ENCODE results near the gene GAGE12J.
"Not testable (repeated sequence)": the region's sequence is repeated elsewhere in the genome, so short reads cannot be mapped to it uniquely, and the experiment has no call there.

GAGE12J gene

DNA sequence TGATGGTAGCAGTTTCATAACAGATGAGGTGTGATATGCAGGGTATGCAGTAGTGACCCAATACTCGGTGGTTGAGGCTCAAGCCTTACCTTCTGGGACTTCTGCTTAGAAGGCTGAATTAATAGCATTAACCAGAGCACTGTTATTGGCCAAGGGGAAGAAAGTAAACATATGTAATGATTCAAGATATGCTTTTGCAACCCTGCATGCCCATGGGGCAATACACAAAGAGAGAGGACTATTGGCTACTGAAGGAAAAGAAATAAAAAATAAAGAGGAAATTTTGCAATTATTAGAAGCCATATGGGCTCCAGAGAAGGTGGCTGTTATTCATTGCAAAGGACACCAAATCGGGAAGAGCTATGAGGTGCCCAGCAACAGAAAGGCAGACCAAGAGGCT, 9.7 kb upstream of the GAGE12J start:
- no peak for DNase-seq

DNA sequence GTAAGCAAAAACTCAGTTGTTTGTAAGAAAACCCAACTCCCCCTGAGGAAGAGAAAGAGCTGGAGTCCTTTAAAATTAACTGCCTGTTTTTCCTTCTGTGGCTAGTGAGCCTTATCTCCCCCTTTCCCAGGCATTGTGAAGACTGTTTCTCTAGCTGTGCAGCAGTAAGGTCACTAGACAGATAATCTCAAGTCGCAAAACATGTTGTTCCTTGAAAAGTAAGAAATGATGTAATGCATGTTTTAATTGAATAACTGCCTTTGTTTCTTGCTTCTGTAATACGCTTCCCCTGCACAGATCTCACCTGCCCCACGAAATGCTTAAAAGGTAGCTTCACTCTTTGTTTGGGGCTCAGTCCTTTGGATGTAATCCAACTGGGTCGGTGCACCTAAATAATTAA, 5.8 kb upstream of the GAGE12J start:
- DNase-seq, result peak; percentile 43

DNA sequence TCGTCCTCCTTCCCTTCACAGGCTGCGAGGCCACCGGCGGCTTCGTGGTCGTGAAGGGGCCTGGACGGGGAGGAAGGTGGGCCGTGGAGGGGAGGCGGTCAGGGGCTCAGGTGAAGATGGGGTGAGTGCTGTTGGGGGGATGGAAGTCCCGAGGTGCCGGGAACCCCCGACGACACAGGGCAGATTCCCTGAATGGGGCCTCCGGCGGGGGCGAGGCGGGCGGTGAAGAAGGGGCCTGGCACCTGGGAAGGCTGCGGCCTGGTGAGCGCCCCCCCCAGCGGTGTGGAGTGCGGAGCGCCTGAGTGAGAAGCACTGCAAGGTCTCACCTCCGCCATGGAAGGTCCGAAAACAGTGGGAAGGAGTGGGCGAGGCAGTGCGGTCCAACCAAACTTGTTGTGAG, 429 bp downstream of the GAGE12J start:
- not testable (repeated sequence) for DNase-seq

DNA sequence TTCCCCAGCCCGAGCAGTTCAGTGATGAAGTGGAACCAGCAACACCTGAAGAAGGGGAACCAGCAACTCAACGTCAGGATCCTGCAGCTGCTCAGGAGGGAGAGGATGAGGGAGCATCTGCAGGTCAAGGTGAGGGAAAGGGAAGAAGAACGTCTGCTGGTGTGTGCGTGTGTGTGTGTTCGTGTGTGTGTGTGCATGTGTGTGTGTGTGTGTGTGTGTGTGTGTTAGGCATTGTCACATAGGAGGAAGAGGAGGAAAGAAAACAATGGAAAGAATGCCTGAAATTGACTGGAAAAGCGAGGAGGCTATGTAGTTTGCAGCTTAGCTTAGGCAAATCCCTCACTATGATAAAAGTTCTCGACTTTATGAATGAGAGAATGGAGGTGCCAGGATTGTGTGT, 1.9 kb downstream of the GAGE12J start:
- DNase-seq, result not testable (repeated sequence)

GRCh38 chrX:49330421-49330820, 8.6 kb downstream of the GAGE12J start:
- not testable (repeated sequence) for DNase-seq

DNA sequence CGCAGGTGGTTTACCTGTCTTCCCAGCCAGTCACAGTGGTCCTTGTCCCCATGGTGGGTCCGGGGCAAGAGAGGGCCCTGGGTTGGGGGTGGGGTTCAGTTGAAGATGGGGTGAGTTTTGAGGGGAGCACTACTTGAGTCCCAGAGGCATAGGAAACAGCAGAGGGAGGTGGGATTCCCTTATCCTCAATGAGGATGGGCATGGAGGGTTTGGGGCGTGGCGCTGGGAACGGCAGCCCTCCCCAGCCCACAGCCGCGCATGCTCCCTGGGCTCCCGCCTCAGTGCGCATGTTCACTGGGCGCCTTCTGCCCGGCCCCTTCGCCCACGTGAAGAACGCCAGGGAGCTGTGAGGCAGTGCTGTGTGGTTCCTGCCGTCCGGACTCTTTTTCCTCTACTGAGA, 9.4 kb downstream of the GAGE12J start, which contains the start of gene GAGE13:
Gene GAGE13, plus strand, starts transcription at position 301 of the 400 bp plus-strand sequence. CDS start 1,156 bp downstream, outside the sequence.
- not testable (repeated sequence) for DNase-seq

GRCh38 chrX:49331841-49332240, 10.0 kb downstream of the GAGE12J start:
- not testable (repeated sequence) for DNase-seq

GRCh38 chrX:49341449-49341848, 19.6 kb downstream of the GAGE12J start:
- DNase-seq, result not testable (repeated sequence)

DNA sequence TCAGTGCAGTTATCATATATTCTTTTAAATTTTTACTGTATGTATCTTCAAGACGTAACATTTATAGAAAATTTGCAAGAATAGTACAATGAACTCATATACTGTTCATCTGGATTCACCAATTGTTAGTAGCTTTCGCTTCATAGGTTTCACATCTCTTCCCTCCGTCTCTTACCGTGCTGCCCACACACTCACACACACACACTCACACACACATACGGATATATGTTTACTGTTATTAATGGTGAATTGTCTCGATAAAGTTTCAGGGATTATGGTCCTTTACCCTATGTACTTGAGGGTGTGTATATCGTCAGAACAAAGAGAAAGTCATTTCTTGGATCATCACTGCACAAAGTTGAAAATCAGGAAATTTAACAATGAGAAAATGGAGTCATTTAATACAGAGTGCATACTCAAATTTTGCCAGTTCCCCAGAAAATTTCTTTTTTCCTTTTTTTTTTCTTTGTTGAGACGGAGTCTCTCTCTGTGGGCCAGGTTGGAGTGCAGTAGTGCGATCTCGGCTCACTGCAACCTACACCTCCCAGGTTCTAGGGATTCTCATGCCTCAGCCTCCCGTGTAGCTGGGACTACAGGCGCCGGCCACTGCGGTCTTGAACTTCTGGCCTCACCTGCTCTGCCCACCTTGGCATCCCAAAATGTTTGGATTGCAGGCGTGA, 22.8 kb downstream of the GAGE12J start:
- DNase-seq, result not testable (repeated sequence)

DNA sequence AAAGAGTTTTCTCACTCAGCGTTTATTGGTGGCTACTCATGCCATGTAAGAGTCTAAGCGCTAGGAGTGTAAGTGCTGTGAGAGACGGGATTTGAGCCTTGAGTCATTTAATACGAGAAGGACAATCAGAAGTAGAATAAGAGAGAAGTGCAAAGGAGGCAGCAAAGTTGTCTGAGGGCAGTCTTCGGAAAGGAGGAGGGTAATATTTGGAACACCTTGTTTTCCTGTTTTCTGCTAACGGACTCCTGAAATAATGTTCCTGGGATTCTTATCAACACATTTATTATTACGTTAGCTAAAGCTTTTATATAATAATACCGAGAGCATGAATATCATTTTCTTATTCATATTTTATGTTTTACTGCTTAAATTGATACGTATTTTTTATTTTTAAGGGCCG, 23.6 kb downstream of the GAGE12J start:
- DNase-seq, result not testable (repeated sequence)

DNA sequence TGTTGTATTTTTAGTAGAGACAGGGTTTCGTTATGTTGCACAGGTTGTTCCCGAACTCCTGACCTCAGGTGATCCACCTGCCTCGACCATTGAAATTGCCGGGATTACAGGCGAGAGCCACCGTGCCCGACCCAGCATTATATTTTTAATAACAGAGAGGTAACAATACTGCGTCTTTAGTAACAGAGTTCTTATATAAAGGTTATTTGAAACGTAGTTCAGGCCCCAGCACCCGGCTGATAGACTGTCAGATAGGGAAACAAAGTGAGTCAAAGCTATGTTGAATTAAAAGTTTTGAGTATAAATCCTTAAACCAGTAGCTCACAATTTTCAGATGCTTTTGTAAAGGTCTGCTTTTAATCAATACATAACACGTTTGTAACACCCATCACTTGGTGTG, 24.3 kb downstream of the GAGE12J start:
- not testable (repeated sequence) for DNase-seq
